Right renal cortex interstitium (tissue), 3 donors: ENCODE measurements around the gene SPG7. TPM values are rescaled to one million over a fixed set of nuclear protein-coding genes. Genes with fewer than 3 reads are reported as not detected.

Source experiments
- DNase-seq, 3 donors: peaks; one replicate each; pipeline ENCODE4 v3.0.0-alpha.2; 2013; ENCODE audit warnings: low read depth in 3 of 3, low spot score in 2 of 3
- polyA plus RNA-seq, 3 donors: library from polyadenylated mRNA; unstranded; fragments of 120-200 nt; gene quantifications; one replicate each; pipeline ENCODE4 v1.2.1, GENCODE V29; 2013; ENCODE audit not compliant: insufficient read length in 3 of 3

Gene SPG7
- polyA plus RNA-seq, 3 donors: 84.2 to 86.8 (median 85.9) TPM

DNA sequence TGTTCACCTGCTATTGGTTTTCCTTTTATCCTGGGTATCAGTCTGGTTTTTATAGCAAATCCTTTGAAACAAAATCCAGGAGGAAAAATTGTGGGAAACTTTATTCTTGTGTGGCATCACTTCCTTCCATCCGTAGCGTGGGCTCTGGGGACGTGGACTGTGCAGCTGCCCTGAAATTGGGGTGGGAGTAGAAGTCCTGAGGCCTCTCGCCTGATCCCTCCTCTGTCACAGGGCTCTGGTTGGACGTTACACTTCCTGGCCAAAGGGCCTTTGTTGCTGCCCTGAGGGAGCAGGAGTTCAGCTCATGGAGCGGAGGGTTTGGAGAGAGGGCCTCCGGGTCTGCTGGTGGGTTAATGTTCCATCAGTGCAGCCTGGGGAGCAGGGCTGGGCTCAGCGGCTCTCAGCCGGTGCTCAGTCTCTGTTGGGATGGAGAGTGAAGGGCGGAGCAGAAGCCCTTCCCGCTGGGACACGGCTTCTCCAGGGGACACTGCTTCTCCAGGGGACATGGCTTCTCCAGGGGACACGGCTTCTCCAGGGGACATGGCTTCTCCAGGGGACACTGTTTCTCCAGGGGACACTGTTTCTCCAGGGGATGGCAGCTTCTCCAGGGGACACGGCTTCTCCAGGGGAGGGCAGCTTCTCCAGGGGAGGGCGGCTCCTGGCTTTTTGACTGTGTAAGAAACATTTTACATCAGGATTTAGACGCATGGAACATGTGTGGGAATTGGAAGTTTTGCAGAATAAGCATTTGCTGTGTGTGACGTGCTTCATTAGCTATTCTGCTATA, 37.0 kb downstream of the SPG7 start:
- DNase-seq: no peak

DNA sequence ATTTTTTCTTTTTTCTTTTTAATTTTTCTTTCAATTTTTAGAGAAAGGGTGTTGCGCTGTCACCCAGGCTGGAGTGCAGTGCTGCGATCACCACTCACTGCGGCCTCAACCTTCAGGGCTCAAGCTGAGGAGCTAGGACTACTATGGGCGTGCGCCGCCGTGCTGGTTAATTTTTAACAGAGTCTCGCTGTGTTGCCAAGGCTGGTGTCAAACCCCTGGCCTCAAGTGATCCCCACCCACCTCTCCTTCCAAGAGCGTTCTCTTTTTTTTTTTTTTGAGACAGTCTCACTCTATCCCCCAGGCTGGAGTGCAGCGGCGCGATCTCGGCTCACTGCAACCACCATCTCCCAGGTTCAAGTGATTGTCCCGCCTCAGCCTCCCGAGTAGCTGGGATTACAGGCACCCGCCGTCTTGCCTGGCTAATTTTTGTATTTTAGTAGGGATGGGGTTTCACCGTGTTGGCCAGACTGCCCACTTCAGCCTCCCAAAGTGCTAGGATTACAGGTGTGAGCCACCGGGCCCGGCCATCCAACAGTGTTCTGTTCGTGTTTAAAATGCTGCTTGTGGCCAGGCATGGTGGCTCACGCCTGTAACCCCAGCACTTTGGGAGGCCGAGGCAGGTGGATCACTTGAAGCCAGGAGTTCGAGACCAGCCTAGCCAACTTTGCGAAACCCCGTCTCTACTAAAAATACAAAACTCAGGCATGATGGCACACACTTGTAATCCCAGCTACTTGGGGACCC, 37.8 kb downstream of the SPG7 start:
- no peak for DNase-seq

DNA sequence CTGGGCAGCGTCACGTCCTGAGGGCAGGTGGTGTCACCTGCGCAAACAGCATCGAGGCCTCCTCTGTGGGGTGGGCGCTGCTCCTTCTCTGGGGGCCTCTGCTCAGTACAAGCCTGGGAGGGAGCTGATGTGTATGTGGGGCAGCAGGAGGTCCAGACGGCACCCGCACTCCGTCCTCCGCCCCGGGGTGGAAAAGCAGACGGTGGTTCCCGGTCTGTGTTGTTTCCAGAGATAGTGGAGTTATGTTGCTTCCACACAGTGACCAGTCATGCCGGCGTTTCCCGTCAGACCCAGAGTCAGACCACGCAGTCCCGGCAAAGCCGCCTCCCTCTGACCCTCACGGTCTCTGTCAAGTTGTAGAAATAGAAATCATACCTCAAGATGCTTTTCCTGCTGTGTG, 38.6 kb downstream of the SPG7 start:
- DNase-seq: no peak

DNA sequence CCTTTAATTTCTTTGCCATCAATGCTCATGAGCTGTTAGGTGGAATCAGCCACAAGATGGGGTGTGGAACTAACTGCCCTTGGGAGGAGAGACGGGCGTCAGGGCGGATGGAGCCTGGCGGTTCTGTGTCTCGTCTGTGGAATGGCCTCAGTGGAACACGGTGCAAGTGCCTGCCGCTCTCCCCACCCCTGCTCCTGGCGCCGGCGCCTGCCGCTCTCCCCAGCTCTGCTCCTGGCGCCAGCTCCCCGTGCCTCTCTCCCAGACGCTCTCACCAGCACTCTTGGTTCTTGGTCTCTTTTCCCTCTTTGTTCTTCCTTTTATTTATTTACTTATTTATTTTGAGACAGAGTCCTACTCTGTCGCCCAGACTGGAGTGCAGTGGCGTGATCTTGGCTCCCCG, 39.1 kb downstream of the SPG7 start:
- no peak for DNase-seq

DNA sequence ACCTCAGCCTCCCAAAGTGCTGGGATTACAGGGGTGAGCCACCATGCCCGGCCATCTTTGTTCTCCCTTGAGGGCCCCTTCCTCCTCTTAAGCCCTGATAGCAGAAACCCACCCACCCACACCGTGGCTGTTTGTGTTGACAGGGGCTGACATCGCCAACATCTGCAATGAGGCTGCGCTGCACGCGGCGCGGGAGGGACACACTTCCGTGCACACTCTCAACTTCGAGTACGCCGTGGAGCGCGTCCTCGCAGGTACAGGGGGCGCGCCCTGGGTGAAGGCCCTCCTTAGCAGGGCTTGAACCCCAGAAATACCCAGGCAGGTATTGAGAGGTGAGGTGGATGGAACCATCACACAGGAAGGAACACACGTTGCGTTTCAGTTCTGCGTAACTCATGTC, 39.7 kb downstream of the SPG7 start:
- DNase-seq: no peak

DNA sequence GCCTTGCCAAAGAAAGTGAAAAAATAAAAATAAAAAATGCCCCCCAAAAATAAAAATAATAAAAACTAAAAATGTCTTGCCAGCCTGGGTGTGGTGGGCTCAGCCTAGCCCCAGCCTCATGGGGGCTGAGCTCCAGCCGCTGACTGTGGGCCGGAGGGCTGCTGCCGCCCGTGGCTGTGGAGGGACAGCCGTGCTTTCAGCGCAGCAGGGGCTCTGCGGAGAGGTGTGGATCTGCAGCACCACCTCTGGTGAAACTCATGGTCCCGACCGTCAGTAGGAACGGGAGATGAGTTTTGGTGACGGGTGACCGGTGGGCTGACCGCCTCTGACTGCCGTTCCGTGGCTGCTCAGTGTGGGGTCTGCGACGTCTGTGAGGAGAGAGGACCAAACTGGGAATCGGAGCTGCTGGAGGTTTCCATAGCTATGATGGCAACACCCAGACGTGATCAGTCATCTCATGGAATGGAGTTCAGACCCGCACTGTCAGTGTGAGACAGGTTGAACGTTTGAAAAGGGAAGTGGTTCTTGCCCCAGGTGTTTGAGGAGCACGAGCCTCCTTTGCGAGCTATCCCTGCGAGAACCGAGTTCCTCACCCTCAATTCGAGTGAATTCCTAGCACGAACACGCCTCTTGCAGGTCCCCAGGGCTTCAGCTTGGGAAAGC, 40.3 kb downstream of the SPG7 start:
- DNase-seq: no peak

DNA sequence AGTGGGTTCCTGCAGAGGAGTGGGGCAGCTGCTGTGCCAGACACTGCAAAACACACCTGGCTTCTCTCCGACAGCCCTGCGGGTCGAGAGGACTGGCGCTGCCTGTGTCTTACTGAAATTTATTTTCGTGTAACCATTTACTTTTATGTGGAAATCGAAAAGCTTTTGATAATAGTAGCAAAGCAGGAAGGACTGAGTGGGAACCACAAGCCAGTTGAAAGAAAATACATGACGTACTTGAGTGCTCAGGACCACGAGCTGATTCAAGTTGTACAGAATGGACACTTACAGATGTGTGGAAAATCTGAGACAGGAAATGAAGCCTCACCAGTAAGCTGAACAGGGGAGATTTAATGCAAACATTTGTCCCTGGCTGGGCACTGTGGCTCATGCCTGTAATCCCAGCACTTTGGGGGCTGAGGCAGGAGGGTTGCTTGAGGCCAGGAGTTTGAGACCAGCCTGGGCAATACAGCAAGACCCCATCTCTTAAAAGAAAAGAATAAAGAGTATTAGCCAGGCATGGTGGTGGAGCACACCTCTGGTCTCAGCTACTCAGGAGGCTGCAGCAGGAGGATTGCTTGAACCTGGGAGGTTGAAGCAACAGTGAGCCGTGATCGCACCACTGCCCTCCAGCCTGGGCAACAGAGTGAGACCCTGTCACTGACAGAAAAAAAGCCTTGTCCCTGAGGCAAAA, 41.0 kb downstream of the SPG7 start:
- DNase-seq: no peak

DNA sequence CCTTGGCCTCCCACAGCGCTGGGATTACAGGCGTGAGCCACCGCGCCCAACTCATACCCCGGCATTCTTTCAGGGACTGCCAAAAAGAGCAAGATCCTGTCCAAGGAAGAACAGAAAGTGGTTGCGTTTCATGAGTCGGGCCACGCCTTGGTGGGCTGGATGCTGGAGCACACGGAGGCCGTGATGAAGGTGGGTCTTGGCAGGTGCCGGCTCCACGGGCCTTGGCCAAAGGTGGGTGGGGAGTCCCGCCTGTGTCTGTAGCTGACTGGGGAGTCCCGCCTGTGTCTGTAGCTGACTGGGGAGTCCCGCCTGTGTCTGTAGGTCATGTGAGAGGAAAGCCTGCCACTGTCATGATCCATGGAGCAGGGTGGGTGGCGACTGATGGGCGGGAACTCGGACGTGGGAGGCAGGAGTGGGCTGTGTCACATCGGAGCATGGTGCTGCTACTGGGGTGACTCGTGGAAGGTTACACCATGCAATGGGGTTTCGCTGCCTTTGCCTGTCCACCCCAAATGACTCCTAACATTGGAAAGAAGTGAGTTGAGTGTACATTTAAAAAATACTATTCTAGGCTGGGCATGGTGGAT, 42.3 kb downstream of the SPG7 start:
- no peak for DNase-seq

DNA sequence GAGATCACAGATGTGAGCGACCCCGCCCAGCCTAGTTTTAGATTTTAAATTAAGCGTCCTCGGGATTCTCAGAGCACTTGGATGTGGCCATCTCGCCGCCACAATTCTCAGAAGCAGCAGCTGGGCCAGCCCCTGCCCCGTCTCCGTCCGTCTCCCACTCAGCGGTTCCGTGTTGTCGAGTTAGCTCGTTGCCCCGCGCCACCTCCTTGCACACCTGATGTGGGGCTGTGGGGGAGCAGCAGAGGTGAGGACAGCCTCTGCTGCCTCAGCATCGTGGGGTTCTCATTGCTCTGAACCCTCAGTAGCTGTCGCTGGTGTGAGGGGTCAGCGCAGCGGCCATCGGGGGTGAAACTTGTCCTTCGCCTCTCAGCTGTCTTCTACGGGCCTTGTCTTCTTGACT, 44.1 kb downstream of the SPG7 start:
- no peak for DNase-seq

DNA sequence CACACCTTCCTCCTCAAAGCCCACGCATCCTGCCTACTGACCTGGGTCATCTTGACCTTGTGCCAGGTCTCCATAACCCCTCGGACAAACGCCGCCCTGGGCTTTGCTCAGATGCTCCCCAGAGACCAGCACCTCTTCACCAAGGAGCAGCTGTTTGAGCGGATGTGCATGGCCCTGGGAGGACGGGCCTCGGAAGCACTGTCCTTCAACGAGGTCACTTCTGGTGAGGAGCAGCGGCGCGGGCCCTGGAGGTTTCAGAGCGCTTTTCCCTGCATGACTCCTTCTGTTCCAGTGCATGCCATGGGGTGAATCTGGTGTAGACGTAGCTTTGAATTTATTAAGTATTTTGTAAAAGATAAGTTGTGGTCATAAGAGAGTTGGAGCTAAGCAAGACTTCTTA, 44.7 kb downstream of the SPG7 start:
- DNase-seq: no peak

DNA sequence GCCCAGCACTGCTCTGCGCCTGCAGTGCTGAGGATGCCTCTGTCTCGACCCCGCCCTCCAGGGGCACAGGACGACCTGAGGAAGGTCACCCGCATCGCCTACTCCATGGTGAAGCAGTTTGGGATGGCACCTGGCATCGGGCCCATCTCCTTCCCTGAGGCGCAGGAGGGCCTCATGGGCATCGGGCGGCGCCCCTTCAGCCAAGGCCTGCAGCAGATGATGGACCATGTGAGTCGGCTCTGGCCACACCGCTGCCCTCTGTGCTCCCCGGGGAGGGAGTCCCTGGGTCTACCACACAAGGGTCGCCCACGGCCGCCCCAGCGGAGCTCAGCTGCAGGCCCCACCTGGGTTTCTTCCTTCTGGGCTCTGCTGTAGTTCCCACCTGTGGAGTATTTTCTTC, 45.5 kb downstream of the SPG7 start:
- DNase-seq: no peak

DNA sequence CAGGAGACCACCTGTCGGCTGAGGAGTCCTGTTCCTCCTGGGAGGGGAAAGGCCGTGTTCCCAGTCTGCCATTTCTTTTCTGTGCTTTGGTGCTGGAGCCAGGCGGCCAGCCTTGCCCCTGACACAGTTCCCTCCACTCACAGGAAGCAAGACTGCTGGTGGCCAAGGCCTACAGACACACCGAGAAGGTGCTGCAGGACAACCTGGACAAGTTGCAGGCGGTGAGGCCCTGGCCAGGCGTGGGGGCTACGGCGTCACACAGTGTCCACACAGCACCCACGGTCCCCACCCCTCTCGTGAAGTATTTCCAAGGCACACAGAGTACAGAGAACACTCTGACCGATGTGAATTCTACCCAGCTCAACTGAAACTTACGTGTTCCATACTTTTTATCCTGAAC, 46.1 kb downstream of the SPG7 start:
- DNase-seq: no peak

DNA sequence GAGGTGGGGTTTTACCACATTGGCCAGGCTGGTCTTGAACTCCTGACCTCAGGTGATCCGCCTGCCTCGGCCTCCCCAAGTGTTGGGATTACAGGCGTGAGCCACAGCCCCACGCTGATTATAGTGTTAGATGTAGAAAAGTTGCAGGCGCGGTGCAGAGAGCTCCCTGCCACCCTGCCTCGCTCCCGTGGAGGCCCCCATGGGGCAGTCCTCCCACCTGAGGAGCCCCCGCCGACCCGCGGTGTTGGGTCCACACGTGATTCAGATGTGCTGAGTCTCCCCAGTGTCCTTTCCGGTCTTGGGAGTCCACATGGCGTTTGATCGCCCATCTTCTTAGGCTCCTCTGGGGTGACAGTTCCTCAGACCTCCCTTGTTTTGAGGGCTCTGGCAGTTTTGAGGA, 47.1 kb downstream of the SPG7 start:
- no peak for DNase-seq

DNA sequence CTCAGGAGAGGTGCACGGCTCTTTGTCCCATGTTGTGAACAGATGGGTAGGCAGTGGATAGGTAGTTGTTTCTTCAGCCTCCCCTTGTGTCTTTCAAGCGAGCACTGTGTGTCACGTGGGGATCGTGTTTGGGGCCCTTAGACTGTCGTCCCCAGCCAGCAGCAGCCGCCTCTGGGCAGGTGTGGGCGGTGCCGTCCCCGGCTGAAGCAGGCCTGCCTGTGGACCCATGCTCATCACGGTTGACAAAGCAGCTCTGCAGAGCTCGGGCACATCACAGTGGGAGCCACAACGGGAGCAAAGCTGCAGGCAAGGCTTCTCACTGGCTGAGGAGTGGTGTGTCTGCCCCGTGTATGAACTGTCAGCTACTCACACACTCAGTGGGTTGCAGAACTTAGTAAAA, 47.6 kb downstream of the SPG7 start:
- no peak for DNase-seq

DNA sequence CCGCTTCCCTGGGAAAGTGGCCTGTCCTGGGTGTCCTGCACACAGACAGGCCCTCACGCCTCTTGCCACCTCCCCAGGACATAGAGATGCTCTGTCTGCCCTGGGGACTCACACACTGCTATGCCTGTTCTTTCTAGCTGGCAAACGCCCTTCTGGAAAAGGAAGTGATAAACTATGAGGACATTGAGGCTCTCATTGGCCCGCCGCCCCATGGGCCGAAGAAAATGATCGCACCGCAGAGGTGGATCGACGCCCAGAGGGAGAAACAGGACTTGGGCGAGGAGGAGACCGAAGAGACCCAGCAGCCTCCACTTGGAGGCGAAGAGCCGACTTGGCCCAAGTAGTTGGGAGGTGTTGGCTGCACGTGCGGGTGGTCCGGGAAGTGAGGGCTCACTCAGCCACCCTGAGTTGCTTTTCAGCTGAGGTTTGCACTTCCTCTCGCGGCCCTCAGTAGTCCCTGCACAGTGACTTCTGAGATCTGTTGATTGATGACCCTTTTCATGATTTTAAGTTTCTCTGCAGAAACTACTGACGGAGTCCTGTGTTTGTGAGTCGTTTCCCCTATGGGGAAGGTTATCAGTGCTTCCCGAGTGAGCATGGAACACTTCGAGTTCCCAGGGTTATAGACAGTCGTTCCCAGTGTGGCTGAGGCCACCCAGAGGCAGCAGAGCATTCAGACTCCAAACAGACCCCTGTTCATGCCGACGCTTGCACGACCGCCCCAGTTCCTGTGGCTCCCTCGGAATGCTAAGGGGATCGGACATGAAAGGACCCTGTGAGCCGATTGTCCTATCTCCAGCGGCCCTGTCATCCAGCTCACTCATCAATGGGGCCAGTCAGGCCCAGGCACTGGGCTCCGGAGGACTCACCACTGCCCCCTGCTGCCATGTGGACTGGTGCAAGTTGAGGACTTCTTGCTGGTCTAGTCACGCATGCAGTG, 48.8 kb downstream of the SPG7 start:
- no peak for DNase-seq

DNA sequence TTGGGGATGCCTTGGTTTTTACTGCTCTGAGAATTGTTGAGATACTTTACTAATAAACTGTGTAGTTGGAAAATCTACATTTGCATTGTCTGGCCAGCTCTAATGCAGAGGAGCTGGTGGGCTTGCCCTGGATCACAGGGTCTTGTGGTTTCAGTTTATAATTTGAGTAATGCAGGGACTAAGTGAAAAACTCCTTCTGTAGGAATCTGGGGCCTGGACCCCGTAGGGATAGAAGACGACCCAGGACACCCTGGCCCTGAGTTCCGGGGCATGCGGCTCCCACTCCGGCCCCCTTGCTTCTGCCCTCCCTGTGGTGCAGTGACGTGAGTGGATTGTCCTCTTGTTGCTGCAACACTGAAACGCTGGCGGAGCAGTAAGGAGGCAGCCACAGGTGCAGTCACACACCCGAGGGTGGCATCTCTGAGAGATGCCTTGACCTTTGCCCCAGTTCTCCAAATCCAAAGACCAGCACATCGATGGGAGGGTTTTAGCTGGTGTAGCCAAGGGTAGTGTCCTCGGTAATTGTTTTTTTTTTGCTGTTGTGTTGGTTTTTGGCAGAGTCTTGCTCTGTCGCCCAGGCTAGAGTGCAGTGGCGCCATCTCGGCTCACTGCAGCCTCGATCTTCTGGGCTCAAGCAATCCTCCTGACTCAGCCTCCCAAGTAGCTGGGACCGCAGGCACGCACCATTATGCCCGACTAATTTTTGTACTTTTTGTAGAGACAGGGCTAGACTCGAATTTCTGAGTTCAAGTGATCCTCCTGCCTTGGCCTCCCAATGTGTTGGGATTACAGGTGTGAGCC, 49.7 kb downstream of the SPG7 start:
- DNase-seq: no peak

DNA sequence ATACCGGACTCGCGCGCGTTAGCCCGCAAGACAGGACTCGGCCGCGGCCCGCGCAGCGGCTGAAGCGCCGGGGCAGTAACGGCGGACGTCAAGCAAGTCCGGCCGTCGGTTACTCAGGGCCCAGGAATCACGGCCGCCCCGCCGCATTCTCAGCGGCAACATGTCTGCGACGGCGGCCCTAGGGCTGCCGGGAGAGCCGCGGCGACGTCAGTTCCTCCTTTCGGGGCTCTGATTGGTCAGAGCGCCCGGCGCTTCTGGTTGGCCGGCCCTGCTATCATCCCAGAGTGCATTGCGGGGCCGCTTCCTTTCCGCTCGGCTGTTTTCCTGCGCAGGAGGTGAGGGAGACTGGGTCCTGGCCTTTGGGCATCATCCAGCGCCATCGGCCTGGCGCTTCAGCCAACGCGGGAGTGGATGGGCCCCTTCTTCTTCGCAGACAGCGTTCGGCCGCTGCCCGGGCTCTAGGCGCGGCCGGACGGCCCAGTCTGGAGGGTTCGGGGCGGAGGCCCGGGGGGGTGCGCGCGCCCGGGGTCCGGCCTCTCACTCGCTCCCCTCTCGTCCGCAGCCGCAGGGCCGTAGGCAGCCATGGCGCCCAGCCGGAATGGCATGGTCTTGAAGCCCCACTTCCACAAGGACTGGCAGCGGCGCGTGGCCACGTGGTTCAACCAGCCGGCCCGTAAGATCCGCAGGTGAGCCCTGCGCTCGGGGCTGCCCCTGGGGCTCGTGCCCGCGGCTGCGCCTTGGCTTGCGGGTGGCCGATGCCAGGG, 52.4 kb downstream of the SPG7 start, which contains the start of gene RPL13:
RPL13 (plus strand) TSS at position 305 of the 764 bp plus-strand sequence; CDS start at position 583, 278 bp downstream.
- DNase-seq: peak; percentile 78 to 90 (median 87)
